Sigmoid colon (tissue), 7 donors: Measurements from ENCODE around the gene CBX6. TPM values are rescaled to one million over a fixed set of nuclear protein-coding genes. Genes with fewer than 3 reads are reported as not detected.
A peak's percentile ranks its signal among the peaks of the same experiment; 100 is the strongest.

Experiments
- DNase-seq: peaks from one replicate; pipeline ENCODE4 v3.0.0-alpha.2; 2019
- H3K27ac ChIP-seq, 4 donors: fragments of 200-600 bp; sonication (generic); one replicate each; pipeline ENCODE4 v1.5.1; 2016 to 2019; ENCODE audit warnings: mild to moderate bottlenecking in 1 of 4
- H3K27me3 ChIP-seq, 3 donors: fragments of 200-600 bp; sonication (generic); one replicate each; pipeline ENCODE4 v1.5.1; 2019; ENCODE audit warnings: mild to moderate bottlenecking in 1 of 3
- H3K36me3 ChIP-seq, 4 donors: fragments of 200-600 bp; sonication (generic); one replicate each; pipeline ENCODE4 v1.5.1; 2016 to 2019
- H3K4me1 ChIP-seq, 4 donors: fragments of 200-600 bp; sonication (generic); one replicate each; pipeline ENCODE4 v1.5.1; 2017 to 2019
- H3K4me3 ChIP-seq, 4 donors: fragments of 200-600 bp; sonication (generic); one replicate each; pipeline ENCODE4 v1.5.1; 2017 to 2019; ENCODE audit warnings: mild to moderate bottlenecking in 2 of 4, moderate library complexity in 1 of 4
- H3K9me3 ChIP-seq, 4 donors: fragments of 200-600 bp in 3 of 4; sonication (generic) in 3 of 4; one replicate each; pipeline versions ENCODE4 v1.5.1 to v1.6.1; 2013 to 2019
- CTCF ChIP-seq, 4 experiments: fragments of 450-650 bp in 3 of 4; fragments of 200-600 bp in 1 of 4; IDR thresholded peaks; one replicate each; pipeline ENCODE4 v1.5.1; 2016 to 2019; ENCODE audit warnings: antibody characterized with exemption in 4 of 4, mild to moderate bottlenecking in 3 of 4, moderate library complexity in 2 of 4
- EP300 ChIP-seq, 4 donors: sonication (generic); formaldehyde crosslinking; IDR thresholded peaks; one replicate each; pipeline ENCODE4 v1.6.1; 2017; ENCODE audit warnings: antibody characterized with exemption in 4 of 4
- POLR2A ChIP-seq, 2 donors: fragments of 450-650 bp; IDR thresholded peaks; one replicate each; pipeline ENCODE4 v1.6.1; 2016; ENCODE audit warnings: antibody characterized with exemption in 2 of 2, mild to moderate bottlenecking in 2 of 2, moderate library complexity in 2 of 2
- POLR2AphosphoS5 ChIP-seq, 4 donors: sonication (generic); formaldehyde crosslinking; IDR thresholded peaks; one replicate each; pipeline ENCODE4 v1.6.1; 2017; ENCODE audit warnings: antibody characterized with exemption in 4 of 4
- WGBS, 2 donors: extraction: QIAGEN DNeasy Blood & Tissue Kit; methylation state at CpG; one replicate each; pipeline ENCODE4 v1.1.7; 2013; 5-methylcytosine and 5-hydroxymethylcytosine counted together
- intact Hi-C: fragments of 100-400 bp; cut with DNase I; formaldehyde crosslinking; loops from one replicate; pipeline ENCODE4 v1.15.1; 2023
- polyA plus RNA-seq, 3 donors: library from polyadenylated mRNA; stranded (reverse); fragments of 200-250 nt; gene quantifications; one replicate each; pipeline ENCODE4 v1.2.3, GENCODE V29; 2013
- total RNA-seq, 4 donors: library from RNA; depleted of rRNA; stranded (reverse); fragments of >200 nt; gene quantifications; one replicate each; pipeline ENCODE4 v1.1.0, GENCODE V29; 2016
- donor health status: healthy with polysubstance abuse.
- donor health status: Bipolar disorder and iron deficiency.
- donor health status: healthy.

CBX6 gene
- total and polyA plus RNA-seq, 7 donors: 4.2 to 90.6 (median 47.2) TPM

GRCh38 chr22:38870791-38871359 lies 1.1 kb downstream of the CBX6 start:
- TF ChIP-seq POLR2AphosphoS5 (IDR thresholded peaks at IDR 0.05) (no peak), POLR2A (IDR thresholded peaks at IDR 0.05) (no peak), EP300 (IDR thresholded peaks at IDR 0.05) (no peak), CTCF (IDR thresholded peaks at IDR 0.05) (no peak)
- H3K9me3 ChIP-seq: no peaks in the 10 kb centered on the region
- intact Hi-C loops: loop anchor here (5.0 kb wide), 2 partner anchors 111 to 651 kb away; partner anchors contain the start of genes APOBEC3B and ATF4
- H3K27me3 ChIP-seq: no peaks in the 10 kb centered on the region
- peak overlapping the region; percentile 92 to 99 (median 96) for H3K27ac ChIP-seq
- peak overlapping the region; percentile 58 to 83 (median 71) for H3K4me3 ChIP-seq
- no peak for DNase-seq
- H3K4me1 ChIP-seq: peaks cover 0 to 64% (median 58%) of the 10 kb centered on the region in 4 donors
- WGBS, 2 donors: 6 to 24% methylated on average over 2 of the region's 2 CpGs
- peaks cover 15 to 33% (median 18%) of the 10 kb centered on the region in 4 donors for H3K36me3 ChIP-seq

GRCh38 chr22:38870312-38870741 lies 1.7 kb downstream of the CBX6 start:
- DNase-seq: peak; percentile 94

GRCh38 chr22:38869663-38870062 lies 2.4 kb downstream of the CBX6 start:
- 90% methylated on average over 3 of the region's 3 CpGs for WGBS, 2 donors
- DNase-seq: peak; percentile 47
- Histone ChIP-seq H3K4me1 (peaks cover 0 to 76% (median 70%) of the 10 kb centered on the region in 4 donors), H3K9me3 (no peaks in the 10 kb centered on the region), H3K27ac (peak overlapping the region; percentile 92 to 99 (median 96)), H3K4me3 (peak overlapping the region in 1 of 4 donors; percentile 80), H3K36me3 (peaks cover 17 to 45% (median 24%) of the 10 kb centered on the region in 4 donors), H3K27me3 (no peaks in the 10 kb centered on the region)
- intact Hi-C loops: loop anchor here (1.0 to 5.0 kb wide), 4 partner anchors 58 to 653 kb away; partner anchors contain the start of genes APOBEC3B and ATF4
- no peak for TF ChIP-seq CTCF (IDR thresholded peaks at IDR 0.05)
- no peak for TF ChIP-seq EP300 (IDR thresholded peaks at IDR 0.05)
- no peak for TF ChIP-seq POLR2AphosphoS5 (IDR thresholded peaks at IDR 0.05)
- TF ChIP-seq POLR2A (IDR thresholded peaks at IDR 0.05): no peak

More at GRCh38 chr22:38870312-38870741, 1.7 kb downstream of the CBX6 start:
- Histone ChIP-seq H3K4me1 (peaks cover 0 to 69% (median 63%) of the 10 kb centered on the region in 4 donors), H3K36me3 (peaks cover 17 to 38% (median 22%) of the 10 kb centered on the region in 4 donors), H3K9me3 (no peaks in the 10 kb centered on the region), H3K27me3 (no peaks in the 10 kb centered on the region), H3K27ac (peak overlapping the region; percentile 92 to 99 (median 96)), H3K4me3 (peak overlapping the region; percentile 29 to 80 (median 60))
- 1 to 5% methylated on average over 12 of the region's 12 CpGs for WGBS, 2 donors
- intact Hi-C loops: loop anchor here (5.0 kb wide), 2 partner anchors 112 to 652 kb away; partner anchors contain the start of genes APOBEC3B and ATF4
- TF ChIP-seq CTCF (IDR thresholded peaks at IDR 0.05): peak; percentile 89 to 93 (median 90)
- TF ChIP-seq POLR2AphosphoS5 (IDR thresholded peaks at IDR 0.05): peak in 2 of 4 donors; percentile 15 to 36
- no peak for TF ChIP-seq POLR2A (IDR thresholded peaks at IDR 0.05)
- TF ChIP-seq EP300 (IDR thresholded peaks at IDR 0.05): no peak

- DNase-seq: peak; percentile 88
- H3K27me3 ChIP-seq: no peaks in the 10 kb centered on the region
- H3K4me1 ChIP-seq: peaks cover 0 to 83% (median 77%) of the 10 kb centered on the region in 4 donors
- no peaks in the 10 kb centered on the region for H3K9me3 ChIP-seq
- intact Hi-C loops: loop anchor here (1.0 kb wide), 2 partner anchors 58 to 134 kb away; no protein-coding TSS in a partner anchor
- no peak overlapping the region for H3K4me3 ChIP-seq
- TF ChIP-seq POLR2A (IDR thresholded peaks at IDR 0.05): no peak
- TF ChIP-seq EP300 (IDR thresholded peaks at IDR 0.05): no peak
- peak; percentile 78 to 93 (median 82) for TF ChIP-seq CTCF (IDR thresholded peaks at IDR 0.05)
- TF ChIP-seq POLR2AphosphoS5 (IDR thresholded peaks at IDR 0.05): no peak
- H3K27ac ChIP-seq: peak overlapping the region in 2 of 4 donors; percentile 22 to 92
- 11 to 14% methylated on average over 8 of the region's 8 CpGs for WGBS, 2 donors
- peaks cover 17 to 46% (median 24%) of the 10 kb centered on the region in 4 donors for H3K36me3 ChIP-seq
Measured at GRCh38 chr22:38868886-38869381, 3.1 kb downstream of the CBX6 start.
